GM23248 (cell line): Measurements from ENCODE around the gene PGA5. TPM values are rescaled to one million over a fixed set of nuclear protein-coding genes. Genes with fewer than 3 reads are reported as not detected.

Source experiments
- DNase-seq: peaks from one replicate; pipeline ENCODE4 v3.0.0-alpha.2; 2015
- H2AFZ ChIP-seq: fragments of 200-600 bp; sonication (generic); 2 replicates; pipeline ENCODE4 v1.6.1; 2016; ENCODE audit warnings: antibody characterized with exemption
- H3F3A ChIP-seq: fragments of 200-600 bp; sonication (generic); 2 replicates; pipeline ENCODE4 v1.6.1; 2016; ENCODE audit warnings: mild to moderate bottlenecking, antibody characterized with exemption, mixed run types; ENCODE audit not compliant: insufficient read depth
- H3K27ac ChIP-seq: fragments of 200-600 bp; sonication (generic); 2 replicates; pipeline ENCODE4 v1.5.1; 2016; ENCODE audit warnings: mild to moderate bottlenecking
- H3K27me3 ChIP-seq: fragments of 200-600 bp; sonication (generic); replicated peaks from 2 replicates; pipeline ENCODE4 v1.6.1; 2016; ENCODE audit warnings: mild to moderate bottlenecking; ENCODE audit not compliant: insufficient read depth
- H3K36me3 ChIP-seq: fragments of 200-600 bp; sonication (generic); 2 replicates; pipeline ENCODE4 v1.6.1; 2016; ENCODE audit warnings: low read depth, mild to moderate bottlenecking
- H3K4me1 ChIP-seq: fragments of 200-600 bp; sonication (generic); 2 replicates; pipeline ENCODE4 v1.6.1; 2016; ENCODE audit warnings: mild to moderate bottlenecking; ENCODE audit not compliant: insufficient read depth
- H3K4me2 ChIP-seq: fragments of 200-600 bp; sonication (generic); one replicate; pipeline ENCODE4 v1.6.1; 2016; ENCODE audit warnings: mild to moderate bottlenecking; ENCODE audit not compliant: unreplicated experiment
- H3K4me3 ChIP-seq: fragments of 200-600 bp; sonication (generic); 2 replicates; pipeline ENCODE4 v1.5.1; 2016; ENCODE audit warnings: mild to moderate bottlenecking
- H3K79me2 ChIP-seq: fragments of 200-600 bp; sonication (generic); 2 replicates; pipeline ENCODE4 v1.6.1; 2016; ENCODE audit warnings: mild to moderate bottlenecking; ENCODE audit not compliant: insufficient read depth
- H3K9ac ChIP-seq: fragments of 200-600 bp; sonication (generic); 2 replicates; pipeline ENCODE4 v1.6.1; 2016; ENCODE audit warnings: mild to moderate bottlenecking
- H3K9me2 ChIP-seq: fragments of 200-600 bp; sonication (generic); 2 replicates; pipeline ENCODE4 v1.6.1; 2016; ENCODE audit warnings: mixed run types, mild to moderate bottlenecking, moderate library complexity; ENCODE audit not compliant: insufficient read depth
- H3K9me3 ChIP-seq: fragments of 200-600 bp; sonication (generic); one replicate; pipeline ENCODE4 v1.6.1; 2017; ENCODE audit warnings: low read depth
- H4K20me1 ChIP-seq: fragments of 200-600 bp; sonication (generic); 2 replicates; pipeline ENCODE4 v1.6.0; 2016; ENCODE audit not compliant: insufficient read depth
- EZH2 ChIP-seq: fragments of 200-600 bp; sonication (generic); IDR thresholded peaks from 2 replicates; pipeline ENCODE4 v1.6.1; 2018; ENCODE audit warnings: antibody characterized with exemption, mild to moderate bottlenecking; ENCODE audit not compliant: insufficient read depth, poor library complexity, severe bottlenecking
- EZH2phosphoT487 ChIP-seq: fragments of 200-600 bp; sonication (generic); IDR thresholded peaks from 2 replicates; pipeline ENCODE4 v1.6.1; 2018; ENCODE audit warnings: antibody characterized with exemption, moderate library complexity, mild to moderate bottlenecking, low read depth; ENCODE audit not compliant: insufficient read depth
- WGBS, 2 experiments: methylation state at CpG; one replicate each; pipeline ENCODE4 v1.1.6; 2015 to 2017; ENCODE audit warnings: low lambda C conversion rate in 2 of 2, low coverage in 1 of 2; ENCODE audit errors: missing lambda C conversion rate in 2 of 2; 5-methylcytosine and 5-hydroxymethylcytosine counted together
- in situ Hi-C: fragments of 300-500 bp; cut with MboI; formaldehyde crosslinking; loops from 2 replicates; pipeline ENCODE4 v1.15.0; 2020
- polyA plus RNA-seq: library from polyadenylated mRNA; unstranded; fragments of >200 nt; fragmentation: Nextera tagmentation; extraction: Ambion mirVana; gene quantifications from 2 replicates; pipeline ENCODE4 v1.2.1, GENCODE V29; 2016
- total RNA-seq: library from RNA; depleted of rRNA; stranded (reverse); fragments of >200 nt; shearing (Covaris generic); gene quantifications from 2 replicates; pipeline ENCODE4 v1.2.3, GENCODE V29; 2014

PGA5 gene
- total and polyA plus RNA-seq, 2 experiments from 2014 or later = not detected

GRCh38 chr11:61279934-61280659 lies 39.1 kb downstream of the PGA5 start:
- no peaks in the 10 kb centered on the region for H3K79me2 ChIP-seq
- H3K9me3 ChIP-seq = no peaks in the 10 kb centered on the region
- TF ChIP-seq EZH2phosphoT487 (no peak), EZH2 (no peak)
- no peak overlapping the region for H3K4me3 ChIP-seq
- H4K20me1 ChIP-seq = no peaks in the 10 kb centered on the region
- no peak overlapping the region for H3K27ac ChIP-seq
- H3K4me1 ChIP-seq = no peaks in the 10 kb centered on the region
- no peaks in the 10 kb centered on the region for H3K36me3 ChIP-seq
- H3K27me3 ChIP-seq = no peaks in the 10 kb centered on the region
- H3K4me2 ChIP-seq = no peak overlapping the region
- 83 to 84% methylated on average over 12 of the region's 12 CpGs for WGBS, 2 experiments
- in situ Hi-C loops = no loop called here
- no peak overlapping the region for H3K9ac ChIP-seq
- no peaks in the 10 kb centered on the region for H3K9me2 ChIP-seq
- H2AFZ ChIP-seq = no peak overlapping the region
- no peaks in the 10 kb centered on the region for H3F3A ChIP-seq
- DNase-seq = peak; percentile 19

GRCh38 chr11:61280883-61281580 lies 40.1 kb downstream of the PGA5 start:
- Histone ChIP-seq H3K4me3 (no peak overlapping the region), H3K9me2 (no peaks in the 10 kb centered on the region), H3K4me2 (no peak overlapping the region), H3K27ac (no peak overlapping the region), H3K79me2 (no peaks in the 10 kb centered on the region), H4K20me1 (no peaks in the 10 kb centered on the region), H3K9me3 (no peaks in the 10 kb centered on the region), H3F3A (no peaks in the 10 kb centered on the region), H3K27me3 (no peaks in the 10 kb centered on the region), H2AFZ (no peak overlapping the region), H3K36me3 (no peaks in the 10 kb centered on the region), H3K4me1 (no peaks in the 10 kb centered on the region), H3K9ac (no peak overlapping the region)
- TF ChIP-seq EZH2 (no peak), EZH2phosphoT487 (no peak)
- in situ Hi-C loops = no loop called here
- DNase-seq = no peak
- 85 to 86% methylated on average over 17 to 19 of the region's 20 CpGs for WGBS, 2 experiments

DNA sequence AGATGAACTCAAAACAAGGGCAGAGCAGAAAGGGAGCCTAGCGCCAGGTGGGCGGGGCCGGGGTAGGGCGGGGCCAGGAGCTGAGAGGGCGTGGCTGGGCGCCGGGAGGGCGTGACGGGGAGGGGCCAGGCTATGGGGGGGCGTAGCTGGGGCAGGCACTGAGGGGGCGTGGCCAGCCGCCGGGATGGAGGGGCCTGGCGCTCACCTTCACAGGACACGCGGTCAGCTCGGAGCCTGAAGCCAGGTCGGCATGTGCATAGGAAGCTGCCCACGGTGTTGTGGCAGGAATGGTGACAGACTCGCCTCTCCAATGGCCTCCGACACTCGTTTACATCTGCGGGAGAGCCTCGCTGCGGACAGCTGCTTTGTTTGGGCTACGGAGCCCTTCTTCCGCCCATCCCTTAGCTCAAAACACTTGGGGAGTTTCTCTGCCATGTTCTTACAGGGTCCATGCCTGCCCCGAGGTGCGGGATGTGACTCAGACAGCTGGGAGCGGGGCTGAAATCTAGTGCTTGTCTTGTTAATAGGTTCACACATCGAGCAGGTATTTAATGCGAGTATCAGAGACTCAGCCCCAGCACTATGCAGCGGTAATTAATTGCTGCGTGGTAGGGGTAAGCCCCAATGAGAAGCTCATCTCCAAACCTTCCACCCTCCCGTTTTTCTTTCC lies 40.7 kb downstream of the PGA5 start:
- Histone ChIP-seq H2AFZ (no peak overlapping the region), H3K4me1 (no peaks in the 10 kb centered on the region), H3K4me2 (no peak overlapping the region), H3K27me3 (no peaks in the 10 kb centered on the region), H3K79me2 (no peaks in the 10 kb centered on the region), H3F3A (no peaks in the 10 kb centered on the region), H4K20me1 (no peaks in the 10 kb centered on the region), H3K36me3 (no peaks in the 10 kb centered on the region), H3K4me3 (no peak overlapping the region), H3K9me3 (no peaks in the 10 kb centered on the region), H3K9me2 (no peaks in the 10 kb centered on the region), H3K27ac (no peak overlapping the region), H3K9ac (no peak overlapping the region)
- in situ Hi-C loops = no loop called here
- 47 to 68% methylated on average over 22 to 32 of the region's 35 CpGs for WGBS, 2 experiments
- TF ChIP-seq EZH2 = no peak
- TF ChIP-seq EZH2phosphoT487 = no peak
- DNase-seq = peak; percentile 65

DNA sequence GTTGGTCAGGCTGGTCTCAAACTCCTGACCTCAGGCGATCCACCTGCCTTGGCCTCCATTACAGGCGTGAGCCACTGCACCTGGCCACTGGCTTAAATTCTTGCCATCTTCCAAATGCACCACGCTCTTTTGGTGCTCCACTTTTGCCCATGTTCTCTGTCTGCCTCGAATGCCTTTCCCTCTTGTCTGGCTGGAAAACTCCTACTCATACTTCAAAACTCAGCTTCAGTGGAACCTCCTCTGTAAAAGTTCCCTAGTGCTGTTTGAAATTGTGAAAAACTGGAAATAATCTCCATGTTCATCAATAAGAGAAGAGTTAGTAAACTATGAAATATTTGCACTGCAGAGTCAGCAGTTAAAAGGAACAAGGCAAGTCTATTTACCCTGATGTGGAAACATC lies 42.6 kb downstream of the PGA5 start:
- DNase-seq = no peak
- no peak overlapping the region for H3K4me2 ChIP-seq
- no peaks in the 10 kb centered on the region for H3K9me3 ChIP-seq
- H3K9me2 ChIP-seq = no peaks in the 10 kb centered on the region
- no peaks in the 10 kb centered on the region for H4K20me1 ChIP-seq
- no peaks in the 10 kb centered on the region for H3K36me3 ChIP-seq
- H3K27ac ChIP-seq = no peak overlapping the region
- in situ Hi-C loops = no loop called here
- H3F3A ChIP-seq = no peaks in the 10 kb centered on the region
- H3K27me3 ChIP-seq = no peaks in the 10 kb centered on the region
- H3K4me3 ChIP-seq = no peak overlapping the region
- no peak for TF ChIP-seq EZH2
- no peak for TF ChIP-seq EZH2phosphoT487
- no peaks in the 10 kb centered on the region for H3K79me2 ChIP-seq
- no peaks in the 10 kb centered on the region for H3K4me1 ChIP-seq
- H2AFZ ChIP-seq = no peak overlapping the region
- 85 to 93% methylated on average over 4 of the region's 4 CpGs for WGBS, 2 experiments
- H3K9ac ChIP-seq = no peak overlapping the region
